ENCODE measurements around the gene PCCA. TPM values are rescaled to one million over a fixed set of nuclear protein-coding genes. Genes with fewer than 3 reads are reported as not detected.

Gene PCCA
- total RNA-seq, 1 donor from 2014 or later = 15.3 TPM

GRCh38 chr13:100525453-100526317 lies 436.8 kb downstream of the PCCA start:
- peaks cover 5% of the 10 kb centered on the region for H3K4me1 Mint-ChIP-seq
- ChIA-PET CTCF (no interaction called here), POLR2A (no interaction called here)
- no peak overlapping the region for H3K4me3 Mint-ChIP-seq
- no peak for TF ChIP-seq CTCF (IDR thresholded peaks at IDR 0.05)
- ATAC-seq (ENCODE audit: low read depth) (no peak), DNase-seq (no peak)
- H3K36me3 Mint-ChIP-seq (ENCODE audit: low read depth) = peaks cover 16% of the 10 kb centered on the region
- H3K27ac Mint-ChIP-seq = no peak overlapping the region
- H3K27me3 Mint-ChIP-seq = peaks cover 3% of the 10 kb centered on the region
- H3K9me3 Mint-ChIP-seq = no peaks in the 10 kb centered on the region
- intact Hi-C loops (cut with micrococcal nuclease) = no loop called here

GRCh38 chr13:100526318-100527000 lies 437.6 kb downstream of the PCCA start:
- no peak overlapping the region for H3K27ac Mint-ChIP-seq
- H3K27me3 Mint-ChIP-seq = peaks cover 1% of the 10 kb centered on the region
- ChIA-PET POLR2A (no interaction called here), CTCF (no interaction called here)
- H3K36me3 Mint-ChIP-seq (ENCODE audit: low read depth) = peaks cover 16% of the 10 kb centered on the region
- DNase-seq = no peak
- no peak for ATAC-seq (ENCODE audit: low read depth)
- intact Hi-C loops (cut with micrococcal nuclease) = no loop called here
- no peak for TF ChIP-seq CTCF (IDR thresholded peaks at IDR 0.05)
- no peak overlapping the region for H3K4me3 Mint-ChIP-seq
- peaks cover 3% of the 10 kb centered on the region for H3K4me1 Mint-ChIP-seq
- no peaks in the 10 kb centered on the region for H3K9me3 Mint-ChIP-seq

- DNase-seq (no peak), ATAC-seq (ENCODE audit: low read depth) (no peak)
- no peak overlapping the region for H3K4me3 Mint-ChIP-seq
- CTCF ChIA-PET = no interaction called here
- H3K9me3 Mint-ChIP-seq = no peaks in the 10 kb centered on the region
- peaks cover 19% of the 10 kb centered on the region for H3K36me3 Mint-ChIP-seq (ENCODE audit: low read depth)
- H3K4me1 Mint-ChIP-seq = no peaks in the 10 kb centered on the region
- intact Hi-C loops (cut with micrococcal nuclease) = no loop called here
- POLR2A ChIA-PET = no interaction called here
- peaks cover 1% of the 10 kb centered on the region for H3K27me3 Mint-ChIP-seq
- TF ChIP-seq CTCF (IDR thresholded peaks at IDR 0.05) = no peak
- H3K27ac Mint-ChIP-seq = no peak overlapping the region
Observed at GRCh38 chr13:100527644-100528043, 438.8 kb downstream of the PCCA start.

- H3K4me3 Mint-ChIP-seq = no peak overlapping the region
- TF ChIP-seq CTCF (IDR thresholded peaks at IDR 0.05) = no peak
- peaks cover 19% of the 10 kb centered on the region for H3K36me3 Mint-ChIP-seq (ENCODE audit: low read depth)
- H3K9me3 Mint-ChIP-seq = no peaks in the 10 kb centered on the region
- H3K27me3 Mint-ChIP-seq = no peaks in the 10 kb centered on the region
- H3K4me1 Mint-ChIP-seq = no peaks in the 10 kb centered on the region
- no peak overlapping the region for H3K27ac Mint-ChIP-seq
- ChIA-PET POLR2A (no interaction called here), CTCF (no interaction called here)
- intact Hi-C loops (cut with micrococcal nuclease) = no loop called here
- DNase-seq = no peak
- ATAC-seq (ENCODE audit: low read depth) = no peak
Observed at GRCh38 chr13:100528353-100528752, 439.5 kb downstream of the PCCA start.

GRCh38 chr13:100528820-100529219 lies 439.9 kb downstream of the PCCA start:
- Mint-ChIP-seq H3K4me1 (no peaks in the 10 kb centered on the region), H3K36me3 (ENCODE audit: low read depth) (peaks cover 19% of the 10 kb centered on the region), H3K27me3 (no peaks in the 10 kb centered on the region), H3K9me3 (no peaks in the 10 kb centered on the region), H3K27ac (no peak overlapping the region), H3K4me3 (no peak overlapping the region)
- TF ChIP-seq CTCF (IDR thresholded peaks at IDR 0.05) = no peak
- DNase-seq (no peak), ATAC-seq (ENCODE audit: low read depth) (no peak)
- POLR2A ChIA-PET = no interaction called here
- CTCF ChIA-PET = no interaction called here
- intact Hi-C loops (cut with micrococcal nuclease) = no loop called here
